T-helper 9 cell (primary cell): ENCODE results near the gene TMX2.

ENCODE experiments used
- DNase-seq: peaks from one replicate; pipeline ENCODE4 v3.0.0-alpha.2; 2020

TMX2 gene

GRCh38 chr11:57771365-57771764, 59.0 kb downstream of the TMX2 start:
- DNase-seq: no peak

GRCh38 chr11:57772562-57772961, 60.2 kb downstream of the TMX2 start:
- no peak for DNase-seq

DNA sequence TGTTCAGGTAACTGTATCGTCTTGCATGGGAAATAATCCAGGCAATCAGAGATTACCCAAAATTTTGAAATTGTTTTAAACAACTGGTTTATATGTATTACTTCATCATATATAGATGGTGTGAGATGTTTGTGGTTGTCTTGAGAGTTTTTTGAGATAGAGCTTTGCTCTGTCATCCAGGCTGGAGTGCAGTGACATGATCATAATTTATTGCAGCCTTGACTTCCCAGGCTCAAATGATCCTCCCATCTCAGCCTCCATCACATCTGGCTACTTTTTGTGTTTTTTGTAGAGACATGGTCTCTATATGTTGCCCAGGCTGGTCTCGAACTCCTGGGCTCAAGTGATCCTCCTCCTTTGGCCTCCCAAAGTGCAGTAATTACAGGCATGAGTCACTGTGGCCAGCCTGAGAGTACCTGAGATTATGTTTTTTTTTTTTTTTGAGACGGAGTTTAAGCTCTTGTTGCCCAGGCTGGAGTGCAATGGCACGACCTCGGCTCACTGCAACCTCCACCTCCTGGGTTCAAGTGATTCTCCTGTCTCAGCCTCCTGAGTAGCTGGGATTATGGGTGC, 60.7 kb downstream of the TMX2 start:
- no peak for DNase-seq

GRCh38 chr11:57775491-57775890, 63.1 kb downstream of the TMX2 start:
- no peak for DNase-seq

DNA sequence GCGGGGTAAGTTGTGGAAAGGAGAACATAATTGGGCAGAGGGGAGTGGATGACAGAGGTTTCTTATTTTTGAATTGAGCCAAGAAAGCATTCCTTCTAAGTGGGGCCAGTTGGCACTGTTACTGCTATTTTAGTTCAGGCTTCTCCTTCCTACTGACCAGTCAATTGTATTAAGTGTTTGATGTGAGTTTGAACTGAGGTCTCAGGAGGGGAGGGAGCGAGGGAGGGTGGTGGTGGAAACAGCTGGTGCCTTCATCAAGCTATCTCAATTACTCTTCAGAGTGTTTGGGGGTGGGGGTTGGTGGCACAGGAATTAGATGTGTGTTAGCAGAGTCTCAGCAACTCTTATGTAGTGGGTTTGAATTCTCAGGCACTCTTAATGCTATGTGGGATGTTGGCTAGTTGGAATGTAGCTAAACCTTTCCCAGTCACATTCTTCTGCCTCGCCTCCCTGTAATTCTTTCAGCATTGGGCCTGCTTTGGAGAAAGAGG, 63.7 kb downstream of the TMX2 start:
- DNase-seq: no peak

DNA sequence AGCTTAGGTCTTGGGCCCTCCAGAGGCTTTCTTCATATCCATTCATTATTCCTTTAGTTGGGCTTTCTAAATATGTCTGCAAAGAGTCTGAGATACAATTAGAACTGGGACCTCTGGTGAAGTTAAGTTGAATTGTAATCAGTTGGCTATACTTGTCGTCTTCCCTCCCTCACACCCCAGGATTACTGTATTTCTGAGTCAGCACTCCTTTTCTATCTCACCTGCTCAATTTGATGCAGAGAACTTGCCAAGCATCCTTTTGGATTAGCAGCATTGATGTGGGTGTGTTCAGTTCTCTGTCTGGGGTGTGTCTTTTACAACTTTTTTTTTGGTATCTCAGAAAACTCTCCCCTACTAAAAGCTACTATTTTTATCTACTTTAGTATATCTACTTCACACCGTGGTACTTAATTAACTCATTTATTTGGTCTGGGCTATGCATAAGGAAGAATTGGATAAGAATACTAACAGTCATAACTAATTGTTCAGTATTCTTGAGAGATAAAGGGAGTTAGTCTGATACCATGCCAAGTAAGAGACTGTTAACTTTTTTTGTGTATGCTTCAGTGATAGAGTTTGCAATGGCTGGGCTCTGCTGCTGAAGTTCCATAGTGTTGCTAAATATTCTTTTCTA, 64.3 kb downstream of the TMX2 start:
- no peak for DNase-seq

GRCh38 chr11:57777969-57778317, 65.5 kb downstream of the TMX2 start:
- no peak for DNase-seq

- DNase-seq: no peak
Observed at GRCh38 chr11:57778318-57779037, 66.1 kb downstream of the TMX2 start.

DNA sequence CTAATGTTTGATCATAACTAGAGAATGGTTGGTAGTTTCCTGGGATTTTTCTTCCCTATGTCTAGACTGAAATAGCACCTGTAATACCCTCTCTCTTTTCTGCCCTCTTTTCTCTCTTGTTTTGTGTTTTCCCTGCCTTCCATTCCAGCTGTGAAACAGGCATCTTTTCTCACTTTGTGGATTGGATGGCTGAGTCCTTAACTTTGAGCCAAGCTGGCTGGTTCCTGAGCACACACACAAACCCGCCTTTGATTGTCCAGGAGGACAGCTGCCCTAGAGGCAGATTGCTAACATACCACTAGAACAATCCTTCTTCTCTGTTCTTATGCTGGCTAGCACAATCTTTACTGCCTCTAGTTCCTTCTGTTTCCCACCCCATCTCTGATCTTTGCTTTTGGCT, 66.9 kb downstream of the TMX2 start:
- no peak for DNase-seq

DNA sequence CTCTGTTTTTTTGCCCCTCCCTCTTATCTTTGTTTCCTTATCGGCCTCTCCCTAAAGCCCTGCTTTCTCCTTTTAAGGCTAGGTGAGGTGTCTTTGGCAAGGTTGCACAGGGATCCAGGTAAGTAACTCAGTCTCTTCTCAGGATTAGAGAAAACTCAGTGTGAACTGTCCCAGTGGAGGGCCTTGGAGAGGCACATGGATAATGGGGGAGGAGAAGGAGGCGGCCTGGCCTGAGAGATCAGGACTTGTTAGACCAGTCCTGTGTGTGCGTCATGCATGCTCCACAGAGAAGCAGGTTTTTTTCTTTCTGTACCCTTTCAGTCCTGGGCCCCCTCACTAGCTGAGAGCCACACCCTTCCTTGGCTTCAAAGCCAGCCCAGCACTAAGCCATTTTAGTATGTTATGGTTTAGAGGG, 69.1 kb downstream of the TMX2 start:
- no peak for DNase-seq

DNA sequence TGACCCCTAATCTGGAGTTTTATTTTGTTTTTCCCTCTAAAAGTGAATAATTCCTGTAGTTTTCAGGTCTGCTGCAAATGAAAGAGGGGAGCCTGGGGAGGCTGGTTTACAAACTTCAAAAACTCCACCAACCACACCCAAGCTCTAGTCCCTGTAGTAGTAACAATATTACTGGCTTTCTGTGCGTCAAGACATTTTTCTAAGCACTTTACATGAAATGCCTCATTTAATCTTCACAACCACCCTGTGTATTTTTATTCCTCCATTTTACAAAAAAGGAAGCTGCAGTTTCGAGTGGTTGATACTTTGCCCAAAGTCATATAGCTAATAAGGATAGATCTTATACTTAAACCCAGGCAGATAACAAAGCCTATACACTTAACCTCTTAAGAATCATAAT, 72.7 kb downstream of the TMX2 start:
- no peak for DNase-seq

DNA sequence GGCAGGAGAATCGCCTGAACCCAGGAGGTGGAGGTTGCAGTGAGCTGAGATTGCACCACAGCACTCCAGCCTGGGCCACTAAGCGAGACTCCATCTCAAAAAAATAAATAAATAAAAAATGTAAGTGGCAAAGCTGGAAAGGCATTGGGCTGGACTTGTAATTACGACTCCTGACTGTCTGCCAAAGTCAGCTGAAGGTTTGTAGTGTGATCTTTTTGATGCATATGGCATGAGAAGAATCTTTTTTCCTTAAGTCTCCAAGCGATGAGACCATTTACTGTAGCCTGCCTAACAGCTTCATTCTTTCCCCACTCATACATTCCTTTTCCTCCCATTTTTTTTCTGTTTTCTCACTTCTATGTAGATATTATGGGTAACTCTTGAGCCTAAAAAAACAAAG, 74.0 kb downstream of the TMX2 start:
- DNase-seq: no peak

DNA sequence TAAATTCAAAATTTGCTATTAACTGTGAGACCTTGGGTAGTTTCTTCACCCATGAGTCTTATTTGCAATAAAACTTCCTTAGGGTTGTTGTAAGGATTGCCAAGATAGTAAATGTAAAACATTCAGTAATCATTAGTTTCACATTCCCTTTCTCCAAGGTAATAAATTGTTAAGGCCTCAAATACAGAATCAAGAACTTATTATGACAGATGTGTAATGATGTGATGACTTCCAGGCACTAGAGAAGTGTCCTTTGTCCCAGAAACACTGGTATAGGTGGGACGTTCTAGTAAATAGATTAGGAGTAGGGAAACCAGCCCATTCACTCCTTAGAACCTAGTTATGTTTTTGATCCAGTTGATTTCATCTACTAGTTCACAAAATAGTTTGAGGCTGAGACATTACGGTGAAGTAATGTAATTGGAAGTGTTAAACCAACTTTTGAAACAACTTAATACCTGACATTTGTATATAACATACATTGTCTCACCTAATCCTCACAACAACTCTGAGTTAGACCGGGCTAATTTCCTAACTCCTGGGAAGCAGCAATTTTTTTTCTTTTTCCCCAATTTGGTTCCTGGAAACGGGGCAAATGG, 74.7 kb downstream of the TMX2 start:
- no peak for DNase-seq

- no peak for DNase-seq
Observed at GRCh38 chr11:57787920-57788702, 75.7 kb downstream of the TMX2 start.

GRCh38 chr11:57788703-57789088, 76.3 kb downstream of the TMX2 start:
- DNase-seq: no peak
